ENCODE measurements around the gene PDLIM4. TPM values are rescaled to one million over a fixed set of nuclear protein-coding genes. Genes with fewer than 3 reads are reported as not detected.

PDLIM4 gene
- total and polyA plus RNA-seq, 9 donors, result 3.4 to 63.4 (median 40.8) TPM

DNA sequence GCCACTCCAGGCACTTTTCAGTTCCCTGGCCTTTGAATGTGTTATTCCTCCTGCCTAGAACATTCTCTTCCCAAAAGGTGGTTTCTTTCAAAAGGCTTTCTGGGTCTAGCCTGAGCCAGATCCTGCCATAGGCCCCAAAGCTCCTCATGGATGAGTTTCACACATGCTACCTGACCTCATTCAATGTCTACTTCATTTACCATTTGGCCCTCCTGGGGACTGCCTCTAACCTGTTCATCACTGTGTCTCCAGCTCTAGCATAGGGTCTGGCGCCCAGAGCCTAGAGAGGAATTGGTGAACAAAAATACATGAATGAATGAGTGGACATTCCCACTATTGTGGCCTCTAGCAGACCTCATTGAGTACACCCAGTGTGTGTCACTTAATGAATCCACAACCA lies 24.4 kb upstream of the PDLIM4 start:
- peak in 1 of 5 donors; percentile 2 for DNase-seq
- intact Hi-C loops (cut with DNase I), result no loop called here
- H3K27me3 ChIP-seq, result no peaks in the 10 kb centered on the region

GRCh38 chr5:132233811-132234683 lies 23.4 kb upstream of the PDLIM4 start:
- WGBS, 3 donors, result 91 to 96% (median 91%) methylated on average over 7 of the region's 7 CpGs
- H3K4me3 ChIP-seq, result no peak overlapping the region
- peak in 2 of 5 donors; percentile 2 to 3 for DNase-seq

More for the DNA sequence above, 24.4 kb upstream of the PDLIM4 start:
- Histone ChIP-seq H3K4me3 (no peak overlapping the region), H3K9me3 (no peaks in the 10 kb centered on the region), H3K4me1 (ENCODE audit: insufficient read depth) (no peaks in the 10 kb centered on the region), H3K27ac (no peak overlapping the region), H3K36me3 (no peaks in the 10 kb centered on the region)
- TF ChIP-seq EP300 (IDR thresholded peaks at IDR 0.05), result no peak
- no peak for TF ChIP-seq POLR2A (IDR thresholded peaks at IDR 0.05)
- TF ChIP-seq CTCF (IDR thresholded peaks at IDR 0.05), result no peak
- 96 to 100% (median 100%) methylated on average over 1 of the region's 1 CpG for WGBS, 3 donors

GRCh38 chr5:132234684-132235062 lies 22.8 kb upstream of the PDLIM4 start:
- H3K4me1 ChIP-seq (ENCODE audit: insufficient read depth), result no peaks in the 10 kb centered on the region
- intact Hi-C loops (cut with DNase I), result no loop called here
- no peaks in the 10 kb centered on the region for H3K36me3 ChIP-seq
- H3K27me3 ChIP-seq, result no peaks in the 10 kb centered on the region
- TF ChIP-seq POLR2A (IDR thresholded peaks at IDR 0.05) (no peak), EP300 (IDR thresholded peaks at IDR 0.05) (no peak), CTCF (IDR thresholded peaks at IDR 0.05) (no peak)
- H3K9me3 ChIP-seq, result no peaks in the 10 kb centered on the region
- no peak overlapping the region for H3K27ac ChIP-seq
- WGBS, 3 donors, result 90 to 97% (median 93%) methylated on average over 2 of the region's 2 CpGs
- peak in 2 of 5 donors; percentile 1 to 3 for DNase-seq
- no peak overlapping the region for H3K4me3 ChIP-seq

More at GRCh38 chr5:132233811-132234683, 23.4 kb upstream of the PDLIM4 start:
- Histone ChIP-seq H3K9me3 (no peaks in the 10 kb centered on the region), H3K4me1 (ENCODE audit: insufficient read depth) (no peaks in the 10 kb centered on the region), H3K27me3 (no peaks in the 10 kb centered on the region), H3K36me3 (no peaks in the 10 kb centered on the region), H3K27ac (no peak overlapping the region)
- TF ChIP-seq POLR2A (IDR thresholded peaks at IDR 0.05), result no peak
- no peak for TF ChIP-seq CTCF (IDR thresholded peaks at IDR 0.05)
- TF ChIP-seq EP300 (IDR thresholded peaks at IDR 0.05), result no peak
- intact Hi-C loops (cut with DNase I), result no loop called here

GRCh38 chr5:132235340-132235739 lies 22.2 kb upstream of the PDLIM4 start:
- Histone ChIP-seq H3K27ac (no peak overlapping the region), H3K4me3 (no peak overlapping the region), H3K27me3 (no peaks in the 10 kb centered on the region), H3K36me3 (no peaks in the 10 kb centered on the region), H3K9me3 (no peaks in the 10 kb centered on the region), H3K4me1 (ENCODE audit: insufficient read depth) (no peaks in the 10 kb centered on the region)
- intact Hi-C loops (cut with DNase I), result no loop called here
- 87 to 94% (median 91%) methylated on average over 3 of the region's 3 CpGs for WGBS, 3 donors
- peak in 2 of 5 donors; percentile 1 to 3 for DNase-seq
- no peak for TF ChIP-seq EP300 (IDR thresholded peaks at IDR 0.05)
- TF ChIP-seq POLR2A (IDR thresholded peaks at IDR 0.05), result no peak
- no peak for TF ChIP-seq CTCF (IDR thresholded peaks at IDR 0.05)

All from ovary (tissue), 9 donors.